ENCODE results near the gene ADCY5.

Gene ADCY5

GRCh38 chr3:123294296-123294938 lies 154.5 kb downstream of the ADCY5 start:
- no peak for TF ChIP-seq CTCF (conservative IDR thresholded peaks at IDR 0.05; ENCODE audit: low read depth, low read length)
- no peak for DNase-seq (ENCODE audit: low read depth)
- no peak overlapping the region for H3K4me3 ChIP-seq (ENCODE audit: low read depth, low read length)

DNA sequence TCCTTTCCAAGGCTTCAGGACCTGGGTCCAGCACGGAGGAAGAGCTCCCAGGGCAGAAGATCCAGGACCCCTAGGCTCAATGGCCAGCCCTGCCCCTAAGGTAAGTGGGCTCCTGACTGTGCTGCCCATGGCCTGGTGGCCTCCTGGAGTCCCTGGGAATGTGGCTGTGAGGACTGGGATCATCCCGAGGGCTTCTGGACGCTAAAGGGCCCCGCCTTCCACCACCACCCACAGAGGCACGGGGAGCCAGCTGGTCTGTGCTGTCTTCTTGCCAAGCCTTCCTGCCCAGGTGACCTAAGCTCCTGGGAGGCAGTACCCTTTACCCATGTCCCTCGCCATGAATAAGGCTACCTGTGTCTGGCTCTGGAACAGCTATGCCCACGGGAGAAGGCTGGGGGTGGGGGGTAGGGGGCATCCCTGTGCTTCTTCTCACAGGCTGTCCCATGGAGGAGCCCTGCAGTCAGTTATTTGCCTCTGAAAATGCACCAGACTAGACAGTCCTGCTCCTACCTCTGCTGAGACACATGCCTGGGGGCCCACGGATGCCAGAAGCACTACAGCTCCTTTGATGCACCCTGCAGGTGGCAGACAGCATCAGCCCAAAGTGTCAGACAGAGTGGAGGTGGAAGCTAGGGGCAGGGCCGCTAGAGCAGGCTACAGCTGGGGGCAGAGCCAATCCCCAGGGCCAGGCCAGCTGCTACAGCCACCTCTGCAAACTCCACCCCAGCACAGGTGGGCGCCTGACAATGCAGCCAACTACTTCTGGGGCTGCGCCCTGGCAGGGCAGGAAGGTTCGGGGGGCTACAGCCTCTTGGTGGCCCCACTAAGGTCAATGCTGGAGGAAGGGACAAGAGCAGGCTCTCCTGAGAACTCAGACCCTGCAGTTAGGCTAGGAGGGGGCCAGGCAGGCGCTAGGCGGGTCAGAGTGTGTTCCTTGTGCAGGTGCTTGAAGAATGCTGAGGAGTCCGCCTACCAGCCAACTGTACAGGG lies 156.3 kb downstream of the ADCY5 start:
- H3K4me3 ChIP-seq (ENCODE audit: low read depth, low read length), result no peak overlapping the region
- DNase-seq (ENCODE audit: low read depth), result no peak
- TF ChIP-seq CTCF (conservative IDR thresholded peaks at IDR 0.05; ENCODE audit: low read depth, low read length), result no peak

DNA sequence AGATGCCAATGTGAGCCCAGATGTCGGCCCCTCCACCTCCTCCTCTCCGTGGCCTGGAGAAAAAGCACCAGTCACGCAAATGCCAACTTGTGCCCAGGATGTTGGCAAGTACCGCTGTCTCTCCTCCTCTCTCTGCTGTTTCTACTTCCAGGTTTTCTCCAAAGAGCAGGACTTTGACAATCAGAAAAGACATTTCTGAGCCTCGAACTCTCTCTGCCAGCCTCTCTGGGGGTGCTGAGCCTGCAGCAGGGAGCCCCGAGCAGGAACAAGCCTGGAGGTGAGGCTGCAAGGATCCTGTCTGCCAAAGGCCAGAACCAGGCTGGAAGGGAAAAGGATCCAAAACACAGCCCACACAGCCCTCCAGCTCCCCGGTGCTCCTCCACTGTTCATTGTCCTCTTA lies 157.5 kb downstream of the ADCY5 start:
- no peak for DNase-seq (ENCODE audit: low read depth)
- no peak for TF ChIP-seq CTCF (conservative IDR thresholded peaks at IDR 0.05; ENCODE audit: low read depth, low read length)
- no peak overlapping the region for H3K4me3 ChIP-seq (ENCODE audit: low read depth, low read length)

- no peak for TF ChIP-seq CTCF (conservative IDR thresholded peaks at IDR 0.05; ENCODE audit: low read depth, low read length)
- no peak for DNase-seq (ENCODE audit: low read depth)
- H3K4me3 ChIP-seq (ENCODE audit: low read depth, low read length), result no peak overlapping the region
Observed at GRCh38 chr3:123290962-123291361, 157.9 kb downstream of the ADCY5 start.

DNA sequence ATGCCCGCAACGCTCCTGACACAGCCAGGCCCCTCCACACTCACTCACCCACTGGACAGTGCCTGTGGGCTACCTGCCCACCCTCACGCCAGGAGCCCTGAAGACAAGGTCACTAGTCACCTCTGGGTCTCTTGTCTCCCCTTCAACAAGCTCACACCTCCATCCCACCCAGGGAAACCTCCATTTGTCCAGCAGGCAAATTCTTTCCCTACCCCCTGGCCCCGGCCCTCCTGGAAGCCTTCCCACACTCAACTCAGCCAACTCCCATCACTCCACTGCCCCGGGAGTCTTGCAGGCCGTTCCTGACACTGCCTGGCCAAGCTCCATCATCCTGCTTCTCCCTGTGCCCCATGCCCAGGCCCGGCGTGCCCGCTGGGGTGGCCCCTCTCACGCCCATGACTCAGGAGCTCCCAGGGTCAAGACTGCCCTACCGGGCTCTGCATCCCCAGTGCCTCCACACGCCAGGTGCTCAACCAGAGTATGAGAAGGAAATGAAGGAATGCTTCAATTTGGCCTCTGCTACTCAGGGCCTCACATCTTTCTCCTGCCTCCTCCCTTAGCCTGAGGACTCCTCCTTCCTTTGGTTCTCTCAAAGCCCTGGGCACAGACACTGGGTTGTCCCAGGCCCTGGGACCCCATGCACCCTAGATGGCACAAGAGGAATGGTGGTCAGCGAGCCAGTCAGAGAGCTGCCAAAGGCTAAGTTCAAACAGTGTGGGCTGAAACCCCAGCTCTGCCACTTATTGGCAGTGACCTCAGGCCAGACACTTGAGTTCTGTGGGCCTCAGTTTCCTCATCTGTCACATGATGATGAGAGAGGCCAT lies 158.6 kb downstream of the ADCY5 start:
- TF ChIP-seq CTCF (conservative IDR thresholded peaks at IDR 0.05; ENCODE audit: low read depth, low read length), result no peak
- DNase-seq (ENCODE audit: low read depth), result no peak
- H3K4me3 ChIP-seq (ENCODE audit: low read depth, low read length), result no peak overlapping the region

DNA sequence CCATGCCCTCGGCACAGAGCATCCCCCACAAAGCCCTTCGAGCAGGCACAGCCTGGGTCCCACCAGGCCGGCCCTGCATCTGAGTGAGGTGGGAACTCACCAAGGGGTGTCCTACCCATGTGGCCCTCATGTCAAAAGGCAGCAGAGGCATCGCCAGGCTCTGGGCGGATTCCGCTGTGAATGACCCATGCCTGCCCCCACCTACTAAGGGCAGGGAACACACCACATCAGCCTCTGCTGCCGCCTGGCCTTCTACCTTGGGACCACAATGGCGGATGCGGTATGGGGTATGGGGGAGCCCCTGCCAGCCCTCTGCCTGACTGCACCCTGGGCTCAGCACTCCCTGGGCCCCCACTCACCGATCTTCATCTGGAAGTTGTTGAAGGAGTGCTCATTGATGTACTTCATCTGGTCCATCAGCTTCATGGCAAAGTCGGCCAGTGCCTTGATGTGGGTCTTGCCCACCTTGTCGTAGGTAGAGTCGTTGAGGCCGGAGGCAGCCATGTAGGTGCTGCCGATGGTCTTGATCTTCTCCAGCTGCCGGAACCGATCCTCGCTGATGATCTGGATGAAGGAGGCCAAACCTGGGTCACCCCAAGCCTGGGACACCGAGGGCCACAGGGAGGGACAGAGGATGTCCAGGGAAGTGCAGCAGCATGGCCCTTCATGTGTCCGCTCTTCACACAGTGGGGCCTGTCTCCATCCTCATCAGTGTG lies 159.3 kb downstream of the ADCY5 start:
- DNase-seq (ENCODE audit: low read depth), result no peak
- no peak overlapping the region for H3K4me3 ChIP-seq (ENCODE audit: low read depth, low read length)
- no peak for TF ChIP-seq CTCF (conservative IDR thresholded peaks at IDR 0.05; ENCODE audit: low read depth, low read length)
